ENCODE measurements around the gene NDUFA11.

NDUFA11 gene

GRCh38 chr19:5903624-5904351, at the start of gene NDUFA11:
Gene NDUFA11 (minus strand): TSS chr19:5903790. CDS start chr19:5903708, 82 bp downstream.
- DNase-seq (ENCODE audit: low read depth): no peak

GRCh38 chr19:5953030-5953589, 49.5 kb upstream of the NDUFA11 start:
- DNase-seq (ENCODE audit: low read depth): no peak
- no peak overlapping the region for H3K4me3 ChIP-seq (ENCODE audit: low read depth, low read length)

More at GRCh38 chr19:5903624-5904351, at the start of gene NDUFA11:
- peak within 1 kb of the TSS; percentile 92 for H3K4me3 ChIP-seq (ENCODE audit: low read depth, low read length)

GRCh38 chr19:5952193-5953029, 48.8 kb upstream of the NDUFA11 start:
- no peak for DNase-seq (ENCODE audit: low read depth)
- no peak overlapping the region for H3K4me3 ChIP-seq (ENCODE audit: low read depth, low read length)

GRCh38 chr19:5951338-5951861, 47.8 kb upstream of the NDUFA11 start:
- no peak overlapping the region for H3K4me3 ChIP-seq (ENCODE audit: low read depth, low read length)
- DNase-seq (ENCODE audit: low read depth): no peak

GRCh38 chr19:5950741-5951140, 47.2 kb upstream of the NDUFA11 start:
- no peak for DNase-seq (ENCODE audit: low read depth)
- no peak overlapping the region for H3K4me3 ChIP-seq (ENCODE audit: low read depth, low read length)

GRCh38 chr19:5949792-5950305, 46.3 kb upstream of the NDUFA11 start:
- no peak for DNase-seq (ENCODE audit: low read depth)
- no peak overlapping the region for H3K4me3 ChIP-seq (ENCODE audit: low read depth, low read length)

- no peak overlapping the region for H3K4me3 ChIP-seq (ENCODE audit: low read depth, low read length)
- DNase-seq (ENCODE audit: low read depth): no peak
These were observed 45.4 kb upstream of the NDUFA11 start for GRCh38 chr19:5948752-5949564.

GRCh38 chr19:5947435-5947834, 43.8 kb upstream of the NDUFA11 start:
- no peak overlapping the region for H3K4me3 ChIP-seq (ENCODE audit: low read depth, low read length)
- DNase-seq (ENCODE audit: low read depth): peak; percentile 72

- DNase-seq (ENCODE audit: low read depth): peak; percentile 72
- no peak overlapping the region for H3K4me3 ChIP-seq (ENCODE audit: low read depth, low read length)
These were observed 40.0 kb upstream of the NDUFA11 start for GRCh38 chr19:5943623-5944022.

- no peak for DNase-seq (ENCODE audit: low read depth)
- no peak overlapping the region for H3K4me3 ChIP-seq (ENCODE audit: low read depth, low read length)
These were observed 39.5 kb upstream of the NDUFA11 start for GRCh38 chr19:5943045-5943444.

- no peak overlapping the region for H3K4me3 ChIP-seq (ENCODE audit: low read depth, low read length)
- no peak for DNase-seq (ENCODE audit: low read depth)
These were observed 38.1 kb upstream of the NDUFA11 start for GRCh38 chr19:5941673-5942072.

- DNase-seq (ENCODE audit: low read depth): no peak
- no peak overlapping the region for H3K4me3 ChIP-seq (ENCODE audit: low read depth, low read length)
These were observed 36.9 kb upstream of the NDUFA11 start for GRCh38 chr19:5940260-5941208.

- DNase-seq (ENCODE audit: low read depth): no peak
- no peak overlapping the region for H3K4me3 ChIP-seq (ENCODE audit: low read depth, low read length)
These were observed 34.0 kb upstream of the NDUFA11 start for GRCh38 chr19:5937550-5937949.

- H3K4me3 ChIP-seq (ENCODE audit: low read depth, low read length): no peak overlapping the region
- no peak for DNase-seq (ENCODE audit: low read depth)
These were observed 32.7 kb upstream of the NDUFA11 start for GRCh38 chr19:5936292-5936592.

- H3K4me3 ChIP-seq (ENCODE audit: low read depth, low read length): no peak overlapping the region
These were observed 32.1 kb upstream of the NDUFA11 start for GRCh38 chr19:5935473-5936291.

GRCh38 chr19:5934774-5935472, 31.3 kb upstream of the NDUFA11 start:
- DNase-seq (ENCODE audit: low read depth): peak; percentile 60
- no peak overlapping the region for H3K4me3 ChIP-seq (ENCODE audit: low read depth, low read length)

More at GRCh38 chr19:5935473-5936291, 32.1 kb upstream of the NDUFA11 start:
- DNase-seq (ENCODE audit: low read depth): no peak

GRCh38 chr19:5934069-5934401, 30.4 kb upstream of the NDUFA11 start:
- DNase-seq (ENCODE audit: low read depth): no peak
- H3K4me3 ChIP-seq (ENCODE audit: low read depth, low read length): no peak overlapping the region

All from skeletal muscle cell (primary cell).